Vagina (tissue), 2 donors: ENCODE measurements around the gene CLIC5.

Experiments
- POLR2A ChIP-seq, 2 donors: fragments of 450-650 bp; IDR thresholded peaks; one replicate each; pipeline ENCODE4 v1.6.1; 2017; ENCODE audit warnings: antibody characterized with exemption in 2 of 2, mild to moderate bottlenecking in 2 of 2, moderate library complexity in 2 of 2
- POLR2AphosphoS5 ChIP-seq, 2 donors: sonication (generic); formaldehyde crosslinking; IDR thresholded peaks; one replicate each; pipeline ENCODE4 v1.9.0; 2017; ENCODE audit warnings: antibody characterized with exemption in 2 of 2, mild to moderate bottlenecking in 2 of 2, low read depth in 1 of 2; ENCODE audit not compliant: insufficient read depth in 1 of 2
- TF ChIP-seq, protein P1 (sequence below), 3 experiments: fragments of 450-650 bp in 2 of 3; fragments of 200-600 bp in 1 of 3; sonication (generic) in 1 of 3; IDR thresholded peaks; one replicate each; pipeline ENCODE4 v1.5.1; 2017 to 2019; ENCODE audit warnings: antibody characterized with exemption in 3 of 3, mild to moderate bottlenecking in 2 of 3, moderate library complexity in 2 of 3

DNA sequence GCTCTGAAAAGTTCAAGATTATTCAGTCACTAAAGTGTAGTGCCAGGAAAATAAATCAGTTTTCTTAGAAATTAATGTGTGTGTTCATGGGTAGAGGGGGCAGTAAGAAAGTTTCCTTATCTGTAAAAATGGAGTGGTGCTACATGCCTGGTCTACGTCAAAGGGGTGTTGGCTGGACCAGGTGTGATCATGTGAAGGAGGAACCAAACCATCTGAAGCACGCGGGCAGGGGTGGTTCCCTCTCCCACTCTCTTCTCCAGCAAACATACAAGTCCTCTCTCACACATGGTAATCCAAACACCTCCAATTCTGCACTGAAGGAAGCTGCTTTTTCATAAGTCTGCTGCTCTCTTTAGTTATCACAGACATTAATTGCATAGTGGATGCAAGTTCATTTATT, 63.1 kb downstream of the CLIC5 start:
- TF ChIP-seq, protein P1, sequence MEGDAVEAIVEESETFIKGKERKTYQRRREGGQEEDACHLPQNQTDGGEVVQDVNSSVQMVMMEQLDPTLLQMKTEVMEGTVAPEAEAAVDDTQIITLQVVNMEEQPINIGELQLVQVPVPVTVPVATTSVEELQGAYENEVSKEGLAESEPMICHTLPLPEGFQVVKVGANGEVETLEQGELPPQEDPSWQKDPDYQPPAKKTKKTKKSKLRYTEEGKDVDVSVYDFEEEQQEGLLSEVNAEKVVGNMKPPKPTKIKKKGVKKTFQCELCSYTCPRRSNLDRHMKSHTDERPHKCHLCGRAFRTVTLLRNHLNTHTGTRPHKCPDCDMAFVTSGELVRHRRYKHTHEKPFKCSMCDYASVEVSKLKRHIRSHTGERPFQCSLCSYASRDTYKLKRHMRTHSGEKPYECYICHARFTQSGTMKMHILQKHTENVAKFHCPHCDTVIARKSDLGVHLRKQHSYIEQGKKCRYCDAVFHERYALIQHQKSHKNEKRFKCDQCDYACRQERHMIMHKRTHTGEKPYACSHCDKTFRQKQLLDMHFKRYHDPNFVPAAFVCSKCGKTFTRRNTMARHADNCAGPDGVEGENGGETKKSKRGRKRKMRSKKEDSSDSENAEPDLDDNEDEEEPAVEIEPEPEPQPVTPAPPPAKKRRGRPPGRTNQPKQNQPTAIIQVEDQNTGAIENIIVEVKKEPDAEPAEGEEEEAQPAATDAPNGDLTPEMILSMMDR (IDR thresholded peaks at IDR 0.05) = no peak
- no peak for TF ChIP-seq POLR2A (IDR thresholded peaks at IDR 0.05)
- no peak for TF ChIP-seq POLR2AphosphoS5 (IDR thresholded peaks at IDR 0.05; ENCODE audit: insufficient read depth in 1 of 2, low read depth in 1 of 2)
